PC-9 (cell line): ENCODE results near the gene FTO. TPM values are rescaled to one million over a fixed set of nuclear protein-coding genes. Genes with fewer than 3 reads are reported as not detected.

ENCODE experiments used
- BruUV-seq: library from RNA; stranded (reverse); fragments of 400-500 nt; replicated peaks from 2 replicates; lab custom pipeline; 2021; lab: Mats Ljungman, UMichigan
- CTCF ChIA-PET: fragments of 300-600 bp; sonication (Branson Sonifier 250); formaldehyde crosslinking; loops from one replicate; lab custom pipeline; 2022; ENCODE audit warnings: antibody characterized with exemption; lab: Charles Lee
- POLR2A ChIA-PET: fragments of 300-600 bp; sonication (Branson Sonifier 250); formaldehyde crosslinking; loops from one replicate; lab custom pipeline; 2022; ENCODE audit warnings: antibody characterized with exemption; ENCODE audit not compliant: unreplicated experiment; lab: Charles Lee
- DNase-seq, 2 experiments: peaks; one replicate each; pipeline versions ENCODE4 v3.0.0 to v3.0.0-alpha.2; 2015 to 2022; ENCODE audit warnings: mixed read lengths in 1 of 2
- H2AFZ ChIP-seq: fragments of 200-600 bp; sonication (generic); 2 replicates; pipeline ENCODE4 v1.8.1; 2017; ENCODE audit warnings: antibody characterized with exemption
- H3F3A ChIP-seq: fragments of 200-600 bp; sonication (generic); 2 replicates; pipeline ENCODE4 v1.8.1; 2017; ENCODE audit warnings: antibody characterized with exemption, mild to moderate bottlenecking, low read depth; ENCODE audit not compliant: insufficient read depth
- H3K27ac ChIP-seq: fragments of 200-600 bp; sonication (generic); 2 replicates; pipeline ENCODE4 v1.6.1; 2016; ENCODE audit warnings: mixed run types
- H3K27me3 ChIP-seq: fragments of 200-600 bp; sonication (generic); 2 replicates; pipeline ENCODE4 v1.6.1; 2016; ENCODE audit warnings: low read depth, mixed run types; ENCODE audit not compliant: insufficient read depth
- H3K36me3 ChIP-seq: fragments of 200-600 bp; sonication (generic); 2 replicates; pipeline ENCODE4 v1.6.1; 2016; ENCODE audit warnings: low read depth, mixed run types
- H3K4me1 ChIP-seq: fragments of 200-600 bp; sonication (generic); replicated peaks from 2 replicates; pipeline ENCODE4 v1.6.1; 2016; ENCODE audit warnings: mixed run types; ENCODE audit not compliant: insufficient read depth
- H3K4me2 ChIP-seq: fragments of 200-600 bp; sonication (generic); 2 replicates; pipeline ENCODE4 v1.6.1; 2017; ENCODE audit warnings: mixed run types
- H3K4me3 ChIP-seq: fragments of 200-600 bp; sonication (generic); 2 replicates; pipeline ENCODE4 v1.6.1; 2016; ENCODE audit warnings: mixed run types
- H3K79me2 ChIP-seq: fragments of 200-600 bp; sonication (generic); 2 replicates; pipeline ENCODE4 v1.6.1; 2017; ENCODE audit warnings: low read depth, mixed run types
- H3K9me2 ChIP-seq: fragments of 200-600 bp; sonication (generic); 2 replicates; pipeline ENCODE4 v1.8.1; 2017; ENCODE audit warnings: mild to moderate bottlenecking; ENCODE audit not compliant: insufficient read depth
- H3K9me3 ChIP-seq: fragments of 200-600 bp; sonication (generic); 2 replicates; pipeline ENCODE4 v1.8.1; 2016; ENCODE audit warnings: low read depth; ENCODE audit not compliant: insufficient read depth
- H4K20me1 ChIP-seq: fragments of 200-600 bp; sonication (generic); 2 replicates; pipeline ENCODE4 v1.8.1; 2017; ENCODE audit not compliant: insufficient read depth
- EZH2 ChIP-seq: fragments of 200-600 bp; sonication (generic); IDR thresholded peaks from 2 replicates; pipeline ENCODE4 v1.8.0; 2017; ENCODE audit warnings: antibody characterized with exemption, low read depth
- intact Hi-C: fragments of 100-400 bp; cut with micrococcal nuclease; formaldehyde crosslinking; loops from one replicate; pipeline ENCODE4 v1.10.0; 2022; ENCODE audit not compliant: unreplicated experiment
- total RNA-seq: library from RNA; stranded (reverse); gene quantifications from 2 replicates; pipeline ENCODE4 v1.2.3, GENCODE V29; 2021
- TF ChIP-seq, protein P1 (sequence below): fragments of 200-600 bp; sonication (generic); conservative IDR thresholded peaks from 2 replicates; pipeline ENCODE4 v1.6.1; 2017; ENCODE audit warnings: mixed run types, antibody characterized with exemption, mild to moderate bottlenecking, moderate library complexity

FTO gene
- total RNA-seq, 1 experiment from 2014 or later: 58.1 TPM

DNA sequence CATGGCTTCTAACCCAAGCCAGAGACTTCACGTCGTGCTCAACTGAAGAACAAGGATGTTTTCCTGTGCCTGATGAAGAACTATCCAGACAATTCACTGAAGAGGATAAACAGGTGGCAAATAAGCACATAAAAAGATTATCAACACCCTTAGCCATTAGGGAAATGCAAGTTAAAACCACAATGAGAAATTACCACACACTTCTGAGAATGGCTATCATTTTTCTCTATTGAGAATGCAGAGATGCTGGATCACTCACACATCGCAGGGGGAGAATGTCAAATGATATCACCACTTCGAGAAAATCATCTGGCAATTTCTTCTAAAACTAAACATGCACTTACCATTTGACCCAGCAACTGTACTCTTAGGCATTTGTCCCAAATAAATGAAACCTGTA, 419.8 kb downstream of the FTO start:
- DNase-seq: no peak
- Histone ChIP-seq H3K9me3 (no peaks in the 10 kb centered on the region), H3K36me3 (no peaks in the 10 kb centered on the region), H2AFZ (no peak overlapping the region), H4K20me1 (no peaks in the 10 kb centered on the region), H3K27ac (no peak overlapping the region), H3K9me2 (no peaks in the 10 kb centered on the region), H3K27me3 (no peaks in the 10 kb centered on the region), H3K4me1 (no peaks in the 10 kb centered on the region), H3K4me2 (no peak overlapping the region), H3K79me2 (no peaks in the 10 kb centered on the region), H3K4me3 (no peak overlapping the region), H3F3A (no peaks in the 10 kb centered on the region)
- no TSS peak for BruUV-seq
- CTCF ChIA-PET: no interaction called here
- intact Hi-C loops: no loop called here
- TF ChIP-seq, protein P1, sequence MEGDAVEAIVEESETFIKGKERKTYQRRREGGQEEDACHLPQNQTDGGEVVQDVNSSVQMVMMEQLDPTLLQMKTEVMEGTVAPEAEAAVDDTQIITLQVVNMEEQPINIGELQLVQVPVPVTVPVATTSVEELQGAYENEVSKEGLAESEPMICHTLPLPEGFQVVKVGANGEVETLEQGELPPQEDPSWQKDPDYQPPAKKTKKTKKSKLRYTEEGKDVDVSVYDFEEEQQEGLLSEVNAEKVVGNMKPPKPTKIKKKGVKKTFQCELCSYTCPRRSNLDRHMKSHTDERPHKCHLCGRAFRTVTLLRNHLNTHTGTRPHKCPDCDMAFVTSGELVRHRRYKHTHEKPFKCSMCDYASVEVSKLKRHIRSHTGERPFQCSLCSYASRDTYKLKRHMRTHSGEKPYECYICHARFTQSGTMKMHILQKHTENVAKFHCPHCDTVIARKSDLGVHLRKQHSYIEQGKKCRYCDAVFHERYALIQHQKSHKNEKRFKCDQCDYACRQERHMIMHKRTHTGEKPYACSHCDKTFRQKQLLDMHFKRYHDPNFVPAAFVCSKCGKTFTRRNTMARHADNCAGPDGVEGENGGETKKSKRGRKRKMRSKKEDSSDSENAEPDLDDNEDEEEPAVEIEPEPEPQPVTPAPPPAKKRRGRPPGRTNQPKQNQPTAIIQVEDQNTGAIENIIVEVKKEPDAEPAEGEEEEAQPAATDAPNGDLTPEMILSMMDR: no peak
- TF ChIP-seq EZH2: no peak
- POLR2A ChIA-PET: no interaction called here

DNA sequence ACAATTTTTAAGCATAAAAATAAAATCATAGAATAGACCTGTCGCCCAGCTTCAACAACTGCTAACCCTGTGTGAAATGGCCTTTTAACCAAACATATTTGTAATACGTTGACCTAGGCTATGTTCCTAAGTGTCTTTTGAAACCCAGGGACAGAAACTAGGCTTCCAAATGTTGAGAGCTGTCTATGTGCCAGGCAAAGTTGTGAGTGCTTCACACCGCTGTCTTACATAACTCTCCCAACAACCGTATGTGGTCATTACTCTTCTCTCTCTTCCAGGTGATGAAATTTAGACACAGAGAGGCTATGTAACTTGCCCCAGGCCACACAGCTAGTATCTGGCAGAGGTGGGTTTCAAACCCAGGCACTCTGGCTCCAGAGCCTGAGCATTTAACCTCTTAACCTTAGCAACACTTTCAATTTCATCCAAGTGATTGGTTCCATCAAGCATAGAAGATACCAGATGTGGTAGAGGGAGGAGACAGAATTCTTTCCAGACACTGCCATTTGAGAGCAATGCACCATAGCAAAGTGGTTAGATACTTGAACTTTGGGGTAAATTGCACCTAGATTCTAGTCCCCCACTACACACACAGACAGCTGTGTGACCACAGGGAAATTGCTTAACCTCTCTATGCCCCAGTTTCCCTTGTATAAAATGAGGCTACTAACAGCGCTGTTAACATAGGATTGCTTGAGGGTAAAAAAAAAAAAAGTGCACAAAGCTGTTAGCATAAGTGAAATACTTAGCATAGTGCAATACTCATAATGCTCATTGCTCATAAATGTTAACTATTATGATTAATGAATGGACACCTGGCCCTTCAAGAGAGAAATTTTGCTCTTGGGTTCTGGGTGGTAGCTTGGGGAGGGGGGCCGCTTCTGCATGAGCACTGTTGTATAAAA, 422.0 kb downstream of the FTO start:
- H4K20me1 ChIP-seq: no peaks in the 10 kb centered on the region
- no peak overlapping the region for H3K27ac ChIP-seq
- no peaks in the 10 kb centered on the region for H3K4me1 ChIP-seq
- no peak for DNase-seq
- no peak overlapping the region for H3K4me3 ChIP-seq
- no peaks in the 10 kb centered on the region for H3K79me2 ChIP-seq
- H3K4me2 ChIP-seq: no peak overlapping the region
- ChIA-PET POLR2A (no interaction called here), CTCF (no interaction called here)
- no peaks in the 10 kb centered on the region for H3K27me3 ChIP-seq
- no peak for TF ChIP-seq EZH2
- TF ChIP-seq, protein P1: no peak
- no peaks in the 10 kb centered on the region for H3K9me3 ChIP-seq
- no peaks in the 10 kb centered on the region for H3K9me2 ChIP-seq
- H3F3A ChIP-seq: no peaks in the 10 kb centered on the region
- H2AFZ ChIP-seq: no peak overlapping the region
- no peaks in the 10 kb centered on the region for H3K36me3 ChIP-seq
- BruUV-seq: no TSS peak
- intact Hi-C loops: no loop called here

DNA sequence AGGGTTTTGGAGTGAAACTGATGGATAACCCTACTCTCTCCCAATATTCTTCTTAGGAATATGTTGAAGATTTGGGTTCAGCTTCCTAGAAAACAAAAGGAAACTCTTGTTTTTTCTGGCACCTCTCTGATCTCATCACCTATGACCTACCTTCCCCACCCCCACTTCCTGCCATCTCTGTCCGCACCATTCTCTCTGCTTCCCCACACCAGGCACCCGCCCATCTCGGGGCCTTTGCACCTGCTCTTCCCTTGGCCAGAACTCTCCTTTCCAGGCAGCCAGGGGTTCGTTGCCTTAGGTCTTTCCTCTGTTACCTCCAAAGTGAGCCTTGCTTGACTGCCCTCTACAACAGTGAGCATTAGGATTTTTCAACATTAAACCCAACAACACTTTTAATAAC, 423.0 kb downstream of the FTO start:
- H3K4me3 ChIP-seq: no peak overlapping the region
- BruUV-seq: no TSS peak
- no peak overlapping the region for H3K27ac ChIP-seq
- no peaks in the 10 kb centered on the region for H3K27me3 ChIP-seq
- intact Hi-C loops: no loop called here
- H3K9me3 ChIP-seq: no peaks in the 10 kb centered on the region
- H3K4me1 ChIP-seq: no peaks in the 10 kb centered on the region
- TF ChIP-seq EZH2: no peak
- TF ChIP-seq, protein P1: no peak
- H2AFZ ChIP-seq: no peak overlapping the region
- H3K36me3 ChIP-seq: no peaks in the 10 kb centered on the region
- H4K20me1 ChIP-seq: no peaks in the 10 kb centered on the region
- no peaks in the 10 kb centered on the region for H3F3A ChIP-seq
- H3K9me2 ChIP-seq: no peaks in the 10 kb centered on the region
- ChIA-PET POLR2A (no interaction called here), CTCF (interaction anchor here (0.7 kb wide), 1 partner anchor 115 kb away, joined by 6 read pairs; no protein-coding TSS in a partner anchor)
- H3K4me2 ChIP-seq: no peak overlapping the region
- no peaks in the 10 kb centered on the region for H3K79me2 ChIP-seq
- DNase-seq: no peak
